Endothelial cell of umbilical vein (primary cell): ENCODE measurements around the gene CDKL5. TPM values are rescaled to one million over a fixed set of nuclear protein-coding genes. Genes with fewer than 3 reads are reported as not detected.

ENCODE experiments used
- BruUV-seq: library from RNA; stranded (reverse); fragments of 400-500 nt; replicated peaks from 2 replicates; lab custom pipeline; 2021; lab: Mats Ljungman, UMichigan
- CTCF ChIA-PET: fragments of 300-600, 350-600 bp; sonication (Branson Sonifier 250); formaldehyde crosslinking; loops from one replicate; lab custom pipeline; 2021; ENCODE audit warnings: antibody characterized with exemption, inconsistent platforms; lab: Charles Lee
- POLR2A ChIA-PET: fragments of 300-600, 350-600 bp; sonication (Branson Sonifier 250); formaldehyde crosslinking; loops from one replicate; lab custom pipeline; 2021; ENCODE audit warnings: antibody characterized with exemption, inconsistent platforms; lab: Charles Lee
- DNase-seq: peaks from one replicate; pipeline ENCODE4 v3.0.0-alpha.2; 2011; ENCODE audit warnings: low read depth, low spot score
- FAIRE-seq: peaks from 2 replicates; lab custom pipeline; 2011; peaks lifted over from hg19 to GRCh38; lab: Jason Lieb, UNC
- H2AFZ ChIP-seq: 2 replicates; pipeline ENCODE4 v1.6.0; 2012; ENCODE audit warnings: low read depth, low read length, control low read depth, inconsistent platforms
- H3K27ac ChIP-seq: 2 replicates; pipeline ENCODE4 v1.5.1; 2011; ENCODE audit warnings: low read depth, mild to moderate bottlenecking, control low read depth, low read length, moderate library complexity; ENCODE audit not compliant: insufficient read depth
- H3K27me3 ChIP-seq, 2 experiments: 2 replicates each; pipeline versions ENCODE4 v1.6.0 to v1.6.1; 2011; ENCODE audit warnings: low read length in 2 of 2, mixed read lengths in 1 of 2; ENCODE audit not compliant: control insufficient read depth in 2 of 2, insufficient read depth in 2 of 2
- H3K36me3 ChIP-seq, 2 experiments: 2 replicates in 1 of 2; 3 replicates in 1 of 2; pipeline ENCODE4 v1.5.1; 2011; ENCODE audit warnings: low read length in 2 of 2, mild to moderate bottlenecking in 1 of 2, moderate library complexity in 1 of 2; ENCODE audit not compliant: control insufficient read depth in 2 of 2, insufficient read depth in 2 of 2; ENCODE audit errors: extremely low read depth in 1 of 2
- H3K4me1 ChIP-seq: 3 replicates; pipeline ENCODE4 v1.5.1; 2011; ENCODE audit warnings: mild to moderate bottlenecking, low read length; ENCODE audit not compliant: control insufficient read depth, insufficient read depth; ENCODE audit errors: extremely low read depth
- H3K4me2 ChIP-seq: 2 replicates; pipeline ENCODE4 v1.6.1; 2011; ENCODE audit warnings: low read length, control low read depth, mixed read lengths; ENCODE audit not compliant: insufficient read depth
- H3K4me3 ChIP-seq, 3 experiments: fragments of 200-600 bp in 1 of 3; sonication (generic), shearing (Covaris generic) in 1 of 3; replicated peaks in 1 of 3; 2 replicates each; pipeline ENCODE4 v1.5.1; 2011 to 2016; ENCODE audit warnings: control low read depth in 3 of 3, low read length in 3 of 3, mild to moderate bottlenecking in 2 of 3, inconsistent platforms in 1 of 3, low read depth in 1 of 3, moderate library complexity in 1 of 3; ENCODE audit not compliant: insufficient read depth in 1 of 3
- H3K79me2 ChIP-seq: 2 replicates; pipeline ENCODE4 v1.6.0; 2012; ENCODE audit warnings: low read length, inconsistent platforms; ENCODE audit not compliant: control insufficient read depth, insufficient read depth
- H3K9ac ChIP-seq: replicated peaks from 2 replicates; pipeline ENCODE3; 2011; ENCODE audit warnings: low read length, control low read depth; ENCODE audit not compliant: insufficient read depth; ENCODE audit errors: extremely low read depth
- H3K9me1 ChIP-seq: replicated peaks from 3 replicates; pipeline ENCODE4 v1.6.0; 2011; ENCODE audit warnings: mild to moderate bottlenecking, low read length; ENCODE audit not compliant: control insufficient read depth, insufficient read depth; ENCODE audit errors: extremely low read depth
- H3K9me3 ChIP-seq: replicated peaks from 2 replicates; pipeline ENCODE4 v1.5.1; 2012; ENCODE audit warnings: low read length, inconsistent platforms; ENCODE audit not compliant: control insufficient read depth, insufficient read depth
- H4K20me1 ChIP-seq: replicated peaks from 2 replicates; pipeline ENCODE3; 2011; ENCODE audit warnings: mild to moderate bottlenecking, low read length; ENCODE audit not compliant: control insufficient read depth, insufficient read depth; ENCODE audit errors: extremely low read depth
- EZH2 ChIP-seq: IDR thresholded peaks from 2 replicates; pipeline ENCODE4 v1.6.1; 2012; ENCODE audit warnings: borderline replicate concordance, low read depth, mild to moderate bottlenecking, moderate library complexity, low read length, inconsistent platforms; ENCODE audit not compliant: severe bottlenecking
- FOS ChIP-seq: IDR thresholded peaks from 2 replicates; pipeline ENCODE4 v1.6.1; 2011; ENCODE audit warnings: mild to moderate bottlenecking, low read length, moderate library complexity, borderline replicate concordance; ENCODE audit not compliant: insufficient read depth
- GATA2 ChIP-seq: IDR thresholded peaks from 2 replicates; pipeline ENCODE4 v1.7.0; 2011; ENCODE audit warnings: low read depth, mild to moderate bottlenecking, moderate library complexity, mixed read lengths, low read length; ENCODE audit not compliant: insufficient read length, insufficient read depth
- JUN ChIP-seq: IDR thresholded peaks from 2 replicates; pipeline ENCODE4 v1.6.1; 2011; ENCODE audit warnings: borderline replicate concordance, low read depth; ENCODE audit not compliant: insufficient read length, insufficient read depth
- MYC ChIP-seq: IDR thresholded peaks from one replicate; pipeline ENCODE4 v1.6.1; 2011; ENCODE audit warnings: mild to moderate bottlenecking, low read depth, low read length
- POLR2A ChIP-seq: IDR thresholded peaks from 2 replicates; pipeline ENCODE4 v1.6.1; 2012; ENCODE audit warnings: low read depth, mild to moderate bottlenecking, control low read depth, low read length
- POLR2AphosphoS5 ChIP-seq: IDR thresholded peaks from 2 replicates; pipeline ENCODE4 v1.6.1; 2012; ENCODE audit warnings: low read depth, mild to moderate bottlenecking, control low read depth, low read length, moderate library complexity; ENCODE audit not compliant: insufficient read depth
- dilution Hi-C: fragments of 300-500 bp; cut with MboI; formaldehyde crosslinking; loops from one replicate; pipeline ENCODE4 v1.15.0; 2019; ENCODE audit warnings: low sequenced_read_pairs; ENCODE audit not compliant: extremely low pct_ligation_motif_present
- intact Hi-C: fragments of 100-400 bp; cut with micrococcal nuclease; formaldehyde crosslinking; loops from one replicate; pipeline ENCODE4 v1.10.0; 2022
- polyA plus RNA-seq, 4 experiments: library from polyadenylated mRNA; depleted of rRNA in 3 of 4; stranded (reverse) in 3 of 4; unstranded in 1 of 4; fragments of >200 nt; gene quantifications; 2 replicates each; pipeline versions ENCODE4 v1.2.1 to v1.2.3, GENCODE V29; 2011 to 2012; ENCODE audit warnings: missing spikeins in 1 of 4
- total RNA-seq: library from RNA; stranded (reverse); gene quantifications from 2 replicates; pipeline ENCODE4 v1.2.3, GENCODE V29; 2021
- TF ChIP-seq, protein P1 (sequence below): IDR thresholded peaks from 2 replicates; pipeline ENCODE4 v1.6.1; 2011; ENCODE audit not compliant: insufficient read depth, insufficient read length
- TF ChIP-seq, protein P2 (sequence below), 2 donors: IDR thresholded peaks; 1 replicate in 1 of 2; 2 replicates in 1 of 2; pipeline ENCODE4 v1.5.1; 2011; ENCODE audit warnings: low read length in 2 of 2, mild to moderate bottlenecking in 2 of 2, moderate library complexity in 2 of 2, control low read depth in 1 of 2, inconsistent platforms in 1 of 2, low read depth in 1 of 2; ENCODE audit not compliant: insufficient read depth in 1 of 2; ENCODE audit errors: extremely low read depth in 1 of 2

Gene CDKL5
- total and polyA plus RNA-seq, 2 donors (not counting 3 experiments of a cell fraction or from before 2014, with no cell fraction given), result 1.5 to 4.3 TPM

DNA sequence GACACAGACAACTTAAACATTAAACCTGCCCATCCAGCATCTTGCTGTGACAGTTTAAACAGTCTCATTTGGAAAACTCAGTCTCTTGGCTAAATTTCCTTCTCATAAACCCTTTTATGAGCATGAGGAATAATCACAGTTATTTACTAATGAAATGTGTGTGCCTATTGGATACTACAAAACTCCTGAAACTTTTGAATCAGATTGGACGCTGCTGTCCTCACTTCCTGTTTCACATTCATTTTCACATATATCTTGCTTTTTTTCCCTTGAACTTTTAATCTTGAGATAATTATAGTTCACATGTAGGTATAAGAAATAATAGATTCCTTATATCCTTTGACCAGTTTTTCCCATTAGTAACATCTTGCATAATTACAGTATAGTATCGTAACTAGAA lies 111.7 kb downstream of the CDKL5 start:
- no peaks in the 10 kb centered on the region for H3K9me1 ChIP-seq
- POLR2A ChIA-PET, result no interaction called here
- no TSS peak for BruUV-seq
- H3K27ac ChIP-seq, result no peak overlapping the region
- TF ChIP-seq GATA2, result no peak
- TF ChIP-seq, protein P1, sequence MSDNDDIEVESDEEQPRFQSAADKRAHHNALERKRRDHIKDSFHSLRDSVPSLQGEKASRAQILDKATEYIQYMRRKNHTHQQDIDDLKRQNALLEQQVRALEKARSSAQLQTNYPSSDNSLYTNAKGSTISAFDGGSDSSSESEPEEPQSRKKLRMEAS, result no peak
- no peak for TF ChIP-seq FOS
- TF ChIP-seq POLR2A, result no peak
- TF ChIP-seq, protein P2, sequence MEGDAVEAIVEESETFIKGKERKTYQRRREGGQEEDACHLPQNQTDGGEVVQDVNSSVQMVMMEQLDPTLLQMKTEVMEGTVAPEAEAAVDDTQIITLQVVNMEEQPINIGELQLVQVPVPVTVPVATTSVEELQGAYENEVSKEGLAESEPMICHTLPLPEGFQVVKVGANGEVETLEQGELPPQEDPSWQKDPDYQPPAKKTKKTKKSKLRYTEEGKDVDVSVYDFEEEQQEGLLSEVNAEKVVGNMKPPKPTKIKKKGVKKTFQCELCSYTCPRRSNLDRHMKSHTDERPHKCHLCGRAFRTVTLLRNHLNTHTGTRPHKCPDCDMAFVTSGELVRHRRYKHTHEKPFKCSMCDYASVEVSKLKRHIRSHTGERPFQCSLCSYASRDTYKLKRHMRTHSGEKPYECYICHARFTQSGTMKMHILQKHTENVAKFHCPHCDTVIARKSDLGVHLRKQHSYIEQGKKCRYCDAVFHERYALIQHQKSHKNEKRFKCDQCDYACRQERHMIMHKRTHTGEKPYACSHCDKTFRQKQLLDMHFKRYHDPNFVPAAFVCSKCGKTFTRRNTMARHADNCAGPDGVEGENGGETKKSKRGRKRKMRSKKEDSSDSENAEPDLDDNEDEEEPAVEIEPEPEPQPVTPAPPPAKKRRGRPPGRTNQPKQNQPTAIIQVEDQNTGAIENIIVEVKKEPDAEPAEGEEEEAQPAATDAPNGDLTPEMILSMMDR (IDR thresholded peaks at IDR 0.05; ENCODE audit: extremely low read depth in 1 of 2, insufficient read depth in 1 of 2, low read depth in 1 of 2, low read length in 2 of 2), result no peak
- TF ChIP-seq EZH2, result no peak
- TF ChIP-seq MYC, result no peak
- no peak for TF ChIP-seq POLR2AphosphoS5
- no peak for TF ChIP-seq JUN
- no peak overlapping the region for H3K9ac ChIP-seq
- DNase-seq, result no peak
- no peaks in the 10 kb centered on the region for H3K27me3 ChIP-seq
- intact Hi-C loops, result no loop called here
- dilution Hi-C loops, result no loop called here
- no peaks in the 10 kb centered on the region for H3K79me2 ChIP-seq
- no peaks in the 10 kb centered on the region for H3K4me1 ChIP-seq
- H4K20me1 ChIP-seq, result no peaks in the 10 kb centered on the region
- no peaks in the 10 kb centered on the region for H3K36me3 ChIP-seq
- CTCF ChIA-PET, result no interaction called here
- H3K4me2 ChIP-seq, result no peak overlapping the region
- no peak overlapping the region for H3K4me3 ChIP-seq
- H2AFZ ChIP-seq, result no peak overlapping the region
- no peaks in the 10 kb centered on the region for H3K9me3 ChIP-seq
- FAIRE-seq, result no peak
